ENCODE data around the gene SREBF2.

The SREBF2 gene

DNA sequence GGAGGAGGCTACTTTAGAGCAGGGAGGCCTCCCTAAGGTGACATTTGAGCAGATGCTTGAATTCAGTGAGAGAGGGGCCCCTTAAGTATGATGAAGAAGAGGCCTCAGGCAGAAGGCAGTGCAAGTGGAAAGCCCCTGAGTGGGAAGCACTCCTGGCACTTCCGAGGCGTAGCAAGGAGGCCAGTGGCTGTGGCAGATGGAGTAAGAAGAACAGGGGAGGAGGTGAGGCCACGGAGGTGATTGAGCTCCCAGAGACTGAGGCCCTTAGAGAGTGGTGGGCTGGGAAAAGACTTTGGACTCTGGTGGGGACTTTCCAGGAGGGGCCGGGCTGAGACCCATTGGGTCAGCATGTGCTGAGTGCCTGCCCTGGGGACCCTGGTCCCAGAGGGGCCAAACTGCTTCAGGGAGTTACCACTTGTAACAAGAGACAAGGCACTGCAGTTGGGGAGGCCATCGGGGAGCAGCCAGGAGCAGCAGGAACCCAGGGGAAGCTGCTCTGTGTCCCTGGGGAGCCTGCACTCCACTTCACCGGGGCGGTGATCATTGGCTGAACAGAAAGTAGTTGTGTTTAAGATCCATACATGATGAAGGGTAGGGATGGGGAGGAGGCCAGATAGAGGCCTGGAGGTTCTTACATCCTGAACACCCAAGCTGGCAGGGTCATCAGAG, 116.5 kb downstream of the SREBF2 start:
- no peak for DNase-seq

DNA sequence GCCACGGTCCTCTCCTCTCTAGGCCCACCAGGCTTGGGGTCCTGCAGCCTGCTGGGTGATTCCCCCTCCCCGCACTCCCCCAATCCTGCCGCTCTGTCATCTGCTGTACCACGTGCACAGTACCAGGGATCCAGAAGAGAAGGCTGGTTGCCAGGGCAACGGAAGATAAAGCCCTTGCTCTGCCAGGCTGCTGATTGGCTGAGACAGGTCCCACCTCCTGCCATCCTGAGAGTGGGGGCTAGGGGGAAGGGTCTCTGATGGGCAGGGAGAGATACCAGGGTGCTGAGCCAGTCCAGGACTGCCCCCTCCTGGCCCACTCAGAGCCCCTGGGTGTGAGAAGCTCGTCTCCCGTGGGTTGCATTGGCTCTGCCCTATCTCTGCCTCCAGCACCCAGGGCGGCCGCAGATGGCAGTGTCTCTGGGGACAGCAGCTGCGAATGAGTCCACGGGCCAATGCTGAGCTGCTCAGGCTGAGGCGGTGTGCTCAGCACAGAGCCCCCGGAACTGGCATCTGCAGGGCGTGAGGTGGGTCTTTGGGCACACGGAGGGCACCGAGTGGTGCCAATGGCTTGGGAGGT, 119.1 kb downstream of the SREBF2 start, which contains the start of gene SMIM45:
Gene SMIM45 (plus strand): TSS at position 253 of the 577 bp plus-strand sequence.
- DNase-seq, result no peak

GRCh38 chr22:41952713-41953112, 119.8 kb downstream of the SREBF2 start:
- no peak for DNase-seq

Data from activated CD4-positive, alpha-beta T cell treated with anti-CD3 and anti-CD28 coated beads, Interleukin-2, Interleukin-6, amounts not matched to agents 100 ng/mL and 50 ng/mL, durations not matched to agents 16 hours and 8 hours (primary cell).